T47D (cell line): Measurements from ENCODE around the gene ST8SIA3.

Source experiments
- DNase-seq, 2 experiments: peaks; one replicate each; pipeline versions ENCODE4 v3.0.0 to v3.0.0-alpha.2; 2011 to 2012; ENCODE audit warnings: low read depth in 1 of 2, low spot score in 1 of 2
- JUND ChIP-seq: IDR thresholded peaks from 2 replicates; pipeline ENCODE4 v1.6.1; 2012; ENCODE audit warnings: low read depth
- in situ Hi-C: cut with HindIII; loops from 2 replicates; pipeline ENCODE4 v1.10.0; 2016; ENCODE audit warnings: low sequenced_read_pairs, low pct_unique_long_range_greater_than_20kb

ST8SIA3 gene

DNA sequence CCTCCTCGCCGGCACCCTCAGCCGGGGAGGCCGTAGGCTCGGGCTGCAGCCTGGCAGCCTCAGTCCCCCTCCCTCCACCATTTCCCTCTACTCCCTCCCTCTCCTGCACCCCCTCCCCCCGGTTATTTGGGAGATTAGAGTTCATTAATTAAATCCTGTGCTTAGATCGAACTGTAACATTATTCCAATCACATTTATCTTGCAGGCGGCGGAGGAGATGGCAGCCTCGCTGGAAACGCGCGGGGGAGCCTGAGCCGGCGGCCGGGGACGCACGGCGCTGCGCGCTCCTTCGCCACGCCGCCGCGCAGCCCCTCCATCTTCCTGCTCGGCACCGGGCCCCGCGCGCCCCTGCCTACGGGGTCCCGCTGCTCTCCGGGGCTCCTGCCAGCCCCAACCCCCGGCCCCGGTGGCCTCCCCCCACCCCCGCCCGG lies at the start of gene ST8SIA3:
TSS of gene ST8SIA3 (plus strand) at position 287 of the 431 bp plus-strand sequence. CDS start 290 bp downstream, outside the sequence.
- no peak for DNase-seq
- in situ Hi-C loops, result no loop called here
- no peak for TF ChIP-seq JUND

GRCh38 chr18:57311472-57311871 lies 40.9 kb upstream of the ST8SIA3 start:
- no peak for TF ChIP-seq JUND
- DNase-seq, result no peak
- in situ Hi-C loops, result no loop called here

GRCh38 chr18:57312346-57313144 lies 39.8 kb upstream of the ST8SIA3 start:
- in situ Hi-C loops, result no loop called here
- no peak for TF ChIP-seq JUND
- DNase-seq, result no peak

DNA sequence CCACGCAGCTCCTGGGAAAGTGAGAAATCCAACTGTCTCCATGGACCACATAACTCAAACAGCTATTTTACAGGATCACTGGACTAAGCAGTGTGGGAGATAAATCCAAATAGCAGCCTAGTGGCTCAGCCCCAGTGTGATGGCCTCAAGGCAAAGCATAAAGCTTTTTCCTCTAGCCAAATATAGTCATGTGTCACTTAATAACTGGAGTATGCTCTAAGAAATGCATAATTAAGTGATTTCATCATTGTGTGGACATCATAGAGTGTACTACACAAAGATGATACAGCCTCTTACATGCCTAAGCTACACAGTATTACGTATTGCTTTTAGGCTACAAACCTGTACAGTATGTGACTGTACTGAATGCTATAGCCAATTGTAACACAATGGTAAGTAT lies 31.8 kb upstream of the ST8SIA3 start:
- in situ Hi-C loops, result no loop called here
- no peak for TF ChIP-seq JUND
- DNase-seq, result no peak

DNA sequence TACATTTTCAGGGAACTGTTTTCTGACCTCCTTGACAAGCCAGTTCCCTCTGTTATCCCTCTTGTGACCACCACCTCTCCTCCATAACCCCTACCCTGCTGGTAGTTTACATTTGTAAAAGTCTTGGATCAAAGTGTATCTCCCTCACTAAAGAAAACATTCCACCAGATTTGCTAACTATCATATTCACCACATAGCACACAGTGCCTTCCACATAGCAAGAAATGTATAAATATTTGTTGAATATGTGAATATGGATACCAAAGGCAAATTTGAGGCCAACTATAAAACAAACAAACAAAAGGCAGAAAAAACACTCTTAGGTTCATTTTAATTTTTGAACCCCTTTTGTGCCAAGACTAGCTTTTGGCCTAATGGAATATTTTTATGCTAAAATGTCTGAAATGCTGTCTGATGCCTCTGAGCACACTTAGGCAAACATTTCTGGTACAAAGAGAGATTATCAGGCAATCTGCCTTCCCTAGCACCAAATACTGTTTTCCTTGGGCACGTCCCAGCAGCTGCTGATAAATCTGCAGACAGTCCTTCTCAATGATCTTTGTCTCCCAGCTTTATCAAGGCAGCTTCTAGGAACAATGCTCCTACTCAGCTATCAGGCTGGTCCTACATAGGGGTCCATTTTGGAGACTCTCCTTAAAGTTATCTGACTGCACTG lies 26.7 kb upstream of the ST8SIA3 start:
- no peak for DNase-seq
- in situ Hi-C loops, result no loop called here
- TF ChIP-seq JUND, result no peak

DNA sequence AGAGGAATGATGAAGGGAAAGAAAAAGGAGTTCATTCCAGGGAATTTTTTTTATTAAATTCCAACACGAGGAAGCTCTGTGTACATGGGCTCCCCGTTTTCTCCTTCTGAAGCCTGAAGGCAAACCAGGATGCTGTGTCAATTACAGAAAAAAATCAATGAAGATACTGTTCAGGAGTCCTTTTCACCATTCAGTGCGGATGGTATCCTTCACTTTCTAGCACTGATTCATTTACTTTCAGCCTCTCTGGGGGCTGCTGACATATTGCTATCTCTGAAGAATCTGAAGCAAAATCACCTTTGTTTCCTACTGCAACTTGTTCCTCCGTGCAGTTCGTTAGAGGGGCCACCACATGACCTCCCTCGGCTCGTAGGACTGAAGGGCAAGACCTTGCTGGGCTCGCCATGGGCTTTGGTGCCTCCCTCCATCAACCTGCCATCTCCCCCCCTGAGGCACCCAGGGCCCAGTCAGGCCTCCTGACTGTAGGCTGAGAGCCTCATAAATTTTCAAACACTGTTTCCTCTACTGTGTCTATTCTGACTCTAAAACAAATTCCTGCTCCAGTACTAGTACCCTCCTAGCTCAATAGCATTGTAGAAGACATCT lies 25.5 kb upstream of the ST8SIA3 start:
- in situ Hi-C loops, result no loop called here
- no peak for TF ChIP-seq JUND
- no peak for DNase-seq

- no peak for TF ChIP-seq JUND
- in situ Hi-C loops, result no loop called here
- DNase-seq, result no peak
These were observed 23.7 kb upstream of the ST8SIA3 start for GRCh38 chr18:57328665-57329064.

DNA sequence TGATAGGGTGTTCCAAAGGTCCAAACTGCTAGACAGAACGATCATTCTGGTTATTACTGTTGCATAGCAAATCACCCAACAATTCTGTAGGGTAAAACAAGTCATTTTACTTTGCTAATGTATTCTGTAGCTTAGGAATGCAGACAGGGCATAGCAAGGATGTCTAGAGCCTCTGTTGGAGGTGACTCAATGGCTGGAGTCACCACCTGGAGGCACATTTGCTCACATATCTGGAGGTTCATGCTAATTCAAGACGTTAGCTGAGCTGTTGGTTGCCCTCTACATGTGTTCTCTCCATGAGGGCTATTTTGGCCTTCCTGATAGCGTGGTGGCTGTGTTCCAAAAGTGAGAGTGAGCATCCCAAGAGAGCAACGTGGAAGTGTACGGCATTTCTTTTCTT lies 22.5 kb upstream of the ST8SIA3 start:
- in situ Hi-C loops, result no loop called here
- no peak for TF ChIP-seq JUND

DNA sequence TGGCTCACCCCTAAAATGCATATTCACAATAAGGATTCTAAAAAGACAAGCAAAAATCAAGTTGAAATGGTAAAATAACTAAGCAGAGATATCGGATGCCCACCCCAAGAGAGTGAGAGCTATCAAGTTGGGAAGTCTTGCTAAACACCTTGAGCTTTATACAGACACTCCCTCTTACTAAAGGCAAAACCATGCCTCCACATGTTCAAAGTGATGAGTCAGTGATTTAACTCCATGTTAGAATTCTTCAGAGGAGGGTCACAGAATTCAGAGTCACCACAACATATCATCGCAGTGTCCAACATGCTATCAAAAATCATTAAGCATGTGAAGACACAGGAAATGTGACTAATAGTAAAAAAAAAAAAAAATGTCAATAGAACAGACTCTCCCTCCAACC lies 20.6 kb upstream of the ST8SIA3 start:
- no peak for DNase-seq
- in situ Hi-C loops, result no loop called here
- TF ChIP-seq JUND, result no peak

More for the DNA sequence above, 22.5 kb upstream of the ST8SIA3 start:
- no peak for DNase-seq

DNA sequence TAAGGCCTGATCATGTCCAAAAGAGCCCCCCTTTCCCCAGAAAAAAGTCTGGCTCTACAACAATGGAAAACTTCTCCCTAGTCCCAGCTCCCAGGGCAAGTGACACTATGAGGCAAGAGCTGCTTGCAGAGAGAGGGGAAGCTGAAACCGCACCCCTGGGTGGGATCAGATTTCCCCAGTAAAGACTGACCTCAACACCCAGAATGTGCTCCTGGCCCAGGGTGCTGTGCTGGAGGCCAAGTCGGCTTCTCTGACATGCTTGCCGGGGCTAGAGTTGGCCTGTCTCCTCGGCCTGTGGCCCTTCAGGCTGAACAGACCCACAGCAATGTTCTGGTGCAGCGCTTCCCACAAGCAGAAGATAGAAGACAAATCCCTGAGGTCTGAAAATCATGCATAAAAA lies 18.4 kb upstream of the ST8SIA3 start:
- in situ Hi-C loops, result no loop called here
- DNase-seq, result no peak
- TF ChIP-seq JUND, result no peak

DNA sequence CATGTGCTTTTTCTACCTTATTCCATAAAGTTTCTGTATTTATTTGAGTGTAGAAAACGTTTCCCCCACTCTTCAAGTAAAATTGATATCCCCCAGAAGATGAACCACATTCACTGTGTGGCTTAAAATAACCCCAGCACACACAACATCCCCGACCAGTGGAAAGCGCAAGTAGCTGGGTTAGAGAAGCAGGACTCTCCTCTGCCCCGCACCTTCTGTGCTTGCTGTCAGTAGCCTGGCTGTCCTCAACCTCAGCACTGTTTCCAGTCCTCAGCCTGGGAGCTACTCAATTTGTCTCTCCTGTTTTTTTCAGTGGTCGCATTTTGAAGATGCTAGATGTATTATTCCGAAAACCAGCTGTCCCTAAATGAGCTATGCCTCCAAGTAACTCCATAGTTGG lies 18.0 kb upstream of the ST8SIA3 start:
- no peak for TF ChIP-seq JUND
- in situ Hi-C loops, result no loop called here
- DNase-seq, result no peak

DNA sequence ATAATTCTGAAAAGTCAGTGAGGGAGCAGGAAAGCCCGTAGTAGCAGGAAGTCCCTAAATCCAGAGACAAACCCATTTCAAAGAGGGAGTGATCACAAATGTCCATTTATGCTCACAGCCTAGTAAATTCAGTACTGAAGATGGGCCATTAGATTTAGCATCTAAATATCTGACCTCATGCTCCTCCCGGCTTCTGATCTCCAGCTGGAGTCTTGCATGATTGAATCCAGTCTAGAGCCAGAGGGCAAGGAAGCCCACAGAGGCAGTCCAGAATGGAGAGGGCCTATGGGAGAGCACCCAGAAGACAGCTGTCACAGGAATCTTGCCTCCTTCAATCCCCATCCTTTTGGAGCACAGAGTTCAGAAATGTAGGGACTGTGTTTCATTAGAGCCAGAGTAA lies 16.0 kb upstream of the ST8SIA3 start:
- no peak for TF ChIP-seq JUND
- in situ Hi-C loops, result no loop called here
- no peak for DNase-seq

- TF ChIP-seq JUND, result no peak
- no peak for DNase-seq
- in situ Hi-C loops, result no loop called here
These were observed 14.5 kb upstream of the ST8SIA3 start for GRCh38 chr18:57337890-57338289.
